Measurements from ENCODE around the gene DHRSX. TPM values are rescaled to one million over a fixed set of nuclear protein-coding genes. Genes with fewer than 3 reads are reported as not detected.
A peak's percentile ranks its signal among the peaks of the same experiment; 100 is the strongest.

Gene DHRSX
- total RNA-seq, 3 donors from 2014 or later, result 24.9 to 52.4 (median 37.5) TPM

- no peaks in the 10 kb centered on the region for H3K4me1 ChIP-seq (ENCODE audit: low read depth)
- no peaks in the 10 kb centered on the region for H3K9me3 ChIP-seq
- H3K36me3 ChIP-seq (ENCODE audit: low read depth), result no peaks in the 10 kb centered on the region
- DNase-seq (no peak), ATAC-seq (no peak)
- TF ChIP-seq CTCF (IDR thresholded peaks at IDR 0.05), result no peak
- intact Hi-C loops (cut with DNase I, micrococcal nuclease), result no loop called here
- H3K4me3 ChIP-seq, result no peak overlapping the region
These were observed 173.4 kb downstream of the DHRSX start for GRCh38 chrX:2327423-2327822.

DNA sequence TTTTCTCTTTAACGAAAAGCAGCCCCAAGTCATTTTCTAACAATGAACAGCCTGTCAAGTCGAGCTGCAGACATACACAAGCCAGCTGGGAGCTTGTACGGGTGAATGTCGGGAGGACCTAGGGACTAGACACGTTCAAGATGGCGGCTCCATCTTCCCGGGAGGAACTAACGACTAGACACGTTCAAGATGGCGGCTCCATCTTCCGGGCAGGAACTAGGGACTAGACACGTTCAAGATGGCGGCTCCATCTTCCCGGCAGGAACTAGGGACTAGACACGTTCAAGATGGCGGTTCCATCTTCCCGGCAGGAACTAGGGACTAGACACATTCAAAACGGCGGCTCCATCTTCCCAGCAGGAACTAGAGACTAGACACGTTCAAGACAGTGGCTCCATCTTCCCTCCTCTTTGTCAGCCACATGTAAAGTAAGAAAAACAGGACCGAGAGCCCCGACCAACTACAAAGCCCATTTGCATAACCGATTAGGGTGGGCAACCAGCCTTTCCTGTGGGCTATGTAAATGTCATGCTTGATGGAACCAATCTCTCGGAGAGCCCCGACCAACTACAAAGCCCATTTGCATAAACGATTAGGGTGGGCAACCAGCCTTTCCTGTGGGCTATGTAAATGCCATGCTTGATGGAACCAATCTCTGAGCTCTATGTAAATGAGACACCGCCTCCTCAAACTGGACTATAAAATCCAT lies 175.5 kb downstream of the DHRSX start:
- DNase-seq (peak; percentile 46 to 83 (median 54)), ATAC-seq (peak; percentile 59)
- Histone ChIP-seq H3K4me1 (ENCODE audit: low read depth) (no peaks in the 10 kb centered on the region), H3K9me3 (no peaks in the 10 kb centered on the region), H3K36me3 (ENCODE audit: low read depth) (no peaks in the 10 kb centered on the region), H3K4me3 (no peak overlapping the region)
- TF ChIP-seq CTCF (IDR thresholded peaks at IDR 0.05), result no peak
- intact Hi-C loops (cut with DNase I, micrococcal nuclease), result no loop called here

DNA sequence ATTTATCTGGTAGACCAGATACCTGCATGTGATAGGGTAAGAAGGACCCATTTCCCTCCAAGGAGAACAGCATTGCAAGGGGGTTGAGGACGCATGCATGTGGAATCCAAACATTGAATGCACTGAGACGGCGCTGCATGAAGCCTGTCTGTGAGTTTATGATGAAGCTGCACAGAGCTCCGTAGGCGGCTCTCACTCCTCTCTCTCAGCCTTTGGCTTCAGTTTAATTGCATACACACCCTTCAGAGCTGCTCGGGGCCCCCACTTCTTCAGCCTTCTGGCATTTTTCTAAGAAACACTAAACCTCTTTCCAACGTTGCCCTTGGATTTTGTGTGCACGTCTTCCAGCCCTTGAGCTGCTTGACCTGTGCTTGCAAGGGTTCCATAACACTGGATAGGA lies 176.6 kb downstream of the DHRSX start:
- no peak overlapping the region for H3K4me3 ChIP-seq
- intact Hi-C loops (cut with DNase I, micrococcal nuclease), result no loop called here
- TF ChIP-seq CTCF (IDR thresholded peaks at IDR 0.05), result no peak
- ATAC-seq, result no peak
- H3K4me1 ChIP-seq (ENCODE audit: low read depth), result no peaks in the 10 kb centered on the region
- no peaks in the 10 kb centered on the region for H3K36me3 ChIP-seq (ENCODE audit: low read depth)
- DNase-seq, result no peak
- H3K9me3 ChIP-seq, result no peaks in the 10 kb centered on the region

GRCh38 chrX:2321411-2321810 lies 179.4 kb downstream of the DHRSX start:
- TF ChIP-seq CTCF (IDR thresholded peaks at IDR 0.05), result no peak
- H3K4me1 ChIP-seq (ENCODE audit: low read depth), result no peaks in the 10 kb centered on the region
- DNase-seq, result no peak
- no peak overlapping the region for H3K4me3 ChIP-seq
- no peak for ATAC-seq
- intact Hi-C loops (cut with DNase I, micrococcal nuclease), result no loop called here
- no peaks in the 10 kb centered on the region for H3K9me3 ChIP-seq
- H3K36me3 ChIP-seq (ENCODE audit: low read depth), result no peaks in the 10 kb centered on the region

- Histone ChIP-seq H3K9me3 (no peaks in the 10 kb centered on the region), H3K4me3 (no peak overlapping the region), H3K4me1 (ENCODE audit: low read depth) (no peaks in the 10 kb centered on the region), H3K36me3 (ENCODE audit: low read depth) (no peaks in the 10 kb centered on the region)
- TF ChIP-seq CTCF (IDR thresholded peaks at IDR 0.05), result no peak
- intact Hi-C loops (cut with DNase I, micrococcal nuclease), result no loop called here
- DNase-seq (no peak), ATAC-seq (peak; percentile 23)
These were observed 180.0 kb downstream of the DHRSX start for GRCh38 chrX:2320580-2321327.
